GM23248 (cell line): ENCODE measurements around the gene FAM89B. TPM values are rescaled to one million over a fixed set of nuclear protein-coding genes. Genes with fewer than 3 reads are reported as not detected.
"Not testable (repeated sequence)": the region's sequence is repeated elsewhere in the genome, so short reads cannot be mapped to it uniquely, and the experiment has no call there.

Experiments
- DNase-seq: peaks from one replicate; pipeline ENCODE4 v3.0.0-alpha.2; 2015
- H2AFZ ChIP-seq: fragments of 200-600 bp; sonication (generic); 2 replicates; pipeline ENCODE4 v1.6.1; 2016; ENCODE audit warnings: antibody characterized with exemption
- H3F3A ChIP-seq: fragments of 200-600 bp; sonication (generic); 2 replicates; pipeline ENCODE4 v1.6.1; 2016; ENCODE audit warnings: mild to moderate bottlenecking, antibody characterized with exemption, mixed run types; ENCODE audit not compliant: insufficient read depth
- H3K27ac ChIP-seq: fragments of 200-600 bp; sonication (generic); 2 replicates; pipeline ENCODE4 v1.5.1; 2016; ENCODE audit warnings: mild to moderate bottlenecking
- H3K27me3 ChIP-seq: fragments of 200-600 bp; sonication (generic); replicated peaks from 2 replicates; pipeline ENCODE4 v1.6.1; 2016; ENCODE audit warnings: mild to moderate bottlenecking; ENCODE audit not compliant: insufficient read depth
- H3K36me3 ChIP-seq: fragments of 200-600 bp; sonication (generic); 2 replicates; pipeline ENCODE4 v1.6.1; 2016; ENCODE audit warnings: low read depth, mild to moderate bottlenecking
- H3K4me1 ChIP-seq: fragments of 200-600 bp; sonication (generic); 2 replicates; pipeline ENCODE4 v1.6.1; 2016; ENCODE audit warnings: mild to moderate bottlenecking; ENCODE audit not compliant: insufficient read depth
- H3K4me2 ChIP-seq: fragments of 200-600 bp; sonication (generic); one replicate; pipeline ENCODE4 v1.6.1; 2016; ENCODE audit warnings: mild to moderate bottlenecking; ENCODE audit not compliant: unreplicated experiment
- H3K4me3 ChIP-seq: fragments of 200-600 bp; sonication (generic); 2 replicates; pipeline ENCODE4 v1.5.1; 2016; ENCODE audit warnings: mild to moderate bottlenecking
- H3K79me2 ChIP-seq: fragments of 200-600 bp; sonication (generic); 2 replicates; pipeline ENCODE4 v1.6.1; 2016; ENCODE audit warnings: mild to moderate bottlenecking; ENCODE audit not compliant: insufficient read depth
- H3K9ac ChIP-seq: fragments of 200-600 bp; sonication (generic); 2 replicates; pipeline ENCODE4 v1.6.1; 2016; ENCODE audit warnings: mild to moderate bottlenecking
- H3K9me2 ChIP-seq: fragments of 200-600 bp; sonication (generic); 2 replicates; pipeline ENCODE4 v1.6.1; 2016; ENCODE audit warnings: mixed run types, mild to moderate bottlenecking, moderate library complexity; ENCODE audit not compliant: insufficient read depth
- H3K9me3 ChIP-seq: fragments of 200-600 bp; sonication (generic); one replicate; pipeline ENCODE4 v1.6.1; 2017; ENCODE audit warnings: low read depth
- H4K20me1 ChIP-seq: fragments of 200-600 bp; sonication (generic); 2 replicates; pipeline ENCODE4 v1.6.0; 2016; ENCODE audit not compliant: insufficient read depth
- EZH2 ChIP-seq: fragments of 200-600 bp; sonication (generic); IDR thresholded peaks from 2 replicates; pipeline ENCODE4 v1.6.1; 2018; ENCODE audit warnings: antibody characterized with exemption, mild to moderate bottlenecking; ENCODE audit not compliant: insufficient read depth, poor library complexity, severe bottlenecking
- EZH2phosphoT487 ChIP-seq: fragments of 200-600 bp; sonication (generic); IDR thresholded peaks from 2 replicates; pipeline ENCODE4 v1.6.1; 2018; ENCODE audit warnings: antibody characterized with exemption, moderate library complexity, mild to moderate bottlenecking, low read depth; ENCODE audit not compliant: insufficient read depth
- WGBS, 2 experiments: methylation state at CpG; one replicate each; pipeline ENCODE4 v1.1.6; 2015 to 2017; ENCODE audit warnings: low lambda C conversion rate in 2 of 2, low coverage in 1 of 2; ENCODE audit errors: missing lambda C conversion rate in 2 of 2; 5-methylcytosine and 5-hydroxymethylcytosine counted together
- in situ Hi-C: fragments of 300-500 bp; cut with MboI; formaldehyde crosslinking; loops from 2 replicates; pipeline ENCODE4 v1.15.0; 2020
- polyA plus RNA-seq: library from polyadenylated mRNA; unstranded; fragments of >200 nt; fragmentation: Nextera tagmentation; extraction: Ambion mirVana; gene quantifications from 2 replicates; pipeline ENCODE4 v1.2.1, GENCODE V29; 2016
- total RNA-seq: library from RNA; depleted of rRNA; stranded (reverse); fragments of >200 nt; shearing (Covaris generic); gene quantifications from 2 replicates; pipeline ENCODE4 v1.2.3, GENCODE V29; 2014; rRNA removed

Gene FAM89B
- total RNA-seq (41.2 and 67.0 TPM in 2 replicates), polyA plus RNA-seq (73.1 and 76.3 TPM in 2 replicates)

DNA sequence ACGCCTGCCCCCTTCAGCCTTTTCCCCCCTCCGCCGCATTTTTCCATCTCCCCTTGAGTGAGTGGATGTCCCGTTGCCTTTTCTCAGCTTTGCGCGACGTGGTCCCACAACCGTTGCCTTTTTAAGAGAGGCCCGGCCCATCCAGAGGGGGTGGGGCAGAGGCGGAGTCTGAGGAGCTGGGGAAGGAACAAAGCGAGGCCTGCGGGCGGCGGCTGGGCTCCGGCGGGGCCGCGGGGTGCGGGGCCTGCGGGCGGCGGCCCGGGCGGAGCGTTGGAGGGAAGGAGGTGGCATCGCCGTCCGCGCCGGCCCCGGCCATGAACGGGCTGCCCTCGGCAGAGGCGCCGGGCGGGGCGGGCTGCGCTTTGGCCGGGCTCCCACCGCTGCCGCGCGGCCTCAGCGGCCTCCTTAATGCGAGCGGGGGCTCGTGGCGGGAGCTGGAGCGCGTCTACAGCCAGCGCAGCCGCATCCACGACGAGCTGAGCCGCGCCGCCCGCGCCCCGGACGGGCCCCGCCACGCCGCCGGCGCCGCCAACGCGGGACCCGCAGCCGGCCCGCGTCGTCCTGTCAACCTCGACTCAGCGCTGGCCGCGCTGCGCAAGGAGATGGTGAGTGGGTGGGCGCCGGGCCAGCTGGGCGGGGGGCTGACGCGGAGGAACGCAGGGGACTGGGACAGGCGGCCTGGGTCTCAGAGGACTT is at the start of gene FAM89B:
Gene FAM89B, plus strand, starts transcription at position 183 of the 696 bp plus-strand sequence. Its CDS starts 132 bp downstream, at position 315.
- H4K20me1 ChIP-seq, result no peaks in the 10 kb centered on the region
- TF ChIP-seq EZH2 (no peak), EZH2phosphoT487 (no peak)
- peak within 1 kb of the TSS; percentile 92 for H3K9ac ChIP-seq
- in situ Hi-C loops, result no loop called here
- H3K9me3 ChIP-seq, result no peaks in the 10 kb centered on the region
- H3K27ac ChIP-seq, result peak within 1 kb of the TSS; percentile 72
- H3K4me2 ChIP-seq, result peak within 1 kb of the TSS; percentile 80
- H3K4me3 ChIP-seq, result peak within 1 kb of the TSS; percentile 92
- peaks cover 59% of the 10 kb centered on the region for H3K79me2 ChIP-seq
- peaks cover 20% of the 10 kb centered on the region for H3F3A ChIP-seq
- peaks cover 43% of the 10 kb centered on the region for H3K4me1 ChIP-seq
- WGBS, 2 experiments, result 1 to 2% methylated on average over 51 to 71 of the region's 86 CpGs
- peak; percentile 90 for DNase-seq
- no peaks in the 10 kb centered on the region for H3K27me3 ChIP-seq
- H2AFZ ChIP-seq, result no peak within 1 kb of the TSS
- no peaks in the 10 kb centered on the region for H3K9me2 ChIP-seq
- H3K36me3 ChIP-seq, result no peaks in the 10 kb centered on the region

DNA sequence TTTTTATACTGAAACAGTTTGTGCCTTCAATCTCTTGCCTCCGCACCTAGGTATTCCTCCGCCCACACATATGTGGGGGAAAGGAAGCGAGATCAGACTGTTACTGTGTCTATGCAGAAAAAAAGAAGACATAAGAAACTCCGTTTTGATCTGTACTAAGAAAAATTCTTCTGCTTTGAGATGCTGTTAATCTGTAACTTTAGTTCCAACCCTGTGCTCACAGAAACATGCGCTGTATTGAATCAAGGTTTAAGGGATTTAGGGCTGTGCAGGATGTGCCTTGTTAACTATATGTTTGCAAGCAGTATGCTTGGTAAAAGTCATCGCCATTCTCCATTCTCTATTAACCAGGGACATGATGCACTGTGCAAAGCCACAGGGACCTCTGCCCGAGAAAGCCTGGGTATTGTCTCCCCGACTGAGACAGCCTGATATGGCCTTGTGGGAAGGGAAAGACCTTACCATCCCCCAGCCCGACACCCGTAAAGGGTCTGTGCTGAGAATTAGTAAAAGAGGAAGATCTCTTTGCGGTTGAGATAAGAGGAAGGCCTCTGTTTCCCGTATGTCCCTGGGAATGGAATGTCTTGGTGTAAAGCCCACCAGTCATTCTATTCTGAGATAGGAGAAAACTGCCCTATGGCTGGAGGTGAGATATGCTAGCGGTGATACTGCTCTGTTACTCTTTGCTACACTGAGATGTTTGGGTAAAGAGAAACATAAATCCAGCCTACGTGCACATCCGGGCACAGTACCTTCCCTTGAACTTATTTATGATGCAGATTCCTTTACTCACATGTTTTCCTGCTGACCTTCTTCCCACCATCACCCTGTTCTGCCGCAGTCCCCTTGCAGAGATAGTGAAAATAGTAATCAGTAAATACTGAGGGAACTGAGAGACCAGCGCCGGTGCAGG is 49.4 kb upstream of the FAM89B start:
- H4K20me1 ChIP-seq, in situ Hi-C loops, H3K4me2 ChIP-seq, H3F3A ChIP-seq, DNase-seq, H3K9me2 ChIP-seq, H3K27ac ChIP-seq, H3K27me3 ChIP-seq, H3K9ac ChIP-seq, H3K4me3 ChIP-seq, H3K9me3 ChIP-seq, H2AFZ ChIP-seq: not testable (repeated sequence)
- peaks cover 18% of the 10 kb centered on the region for H3K4me1 ChIP-seq
- WGBS, 2 experiments, result 96 to 98% methylated on average over 18 of the region's 18 CpGs
- H3K79me2 ChIP-seq, result peaks cover 31% of the 10 kb centered on the region
- H3K36me3 ChIP-seq, result peaks cover 12% of the 10 kb centered on the region

DNA sequence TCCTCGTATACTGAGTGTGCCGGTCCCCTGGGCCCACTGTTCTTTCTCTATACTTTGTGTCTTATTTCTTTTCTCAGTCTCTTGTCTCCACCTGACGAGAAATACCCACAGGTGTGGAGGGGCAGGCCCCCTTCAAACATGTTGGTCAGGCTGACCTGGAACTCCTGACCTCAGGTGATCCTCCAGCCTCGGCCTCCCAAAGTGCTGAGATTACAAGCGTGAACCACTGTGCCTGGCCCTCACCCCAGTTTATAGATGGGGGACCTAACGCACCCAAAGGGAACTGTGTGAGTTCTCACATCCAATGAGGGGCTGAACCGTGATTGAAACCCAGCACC is 48.7 kb upstream of the FAM89B start:
- H3K9me2 ChIP-seq, H3K9me3 ChIP-seq, H3F3A ChIP-seq, H4K20me1 ChIP-seq, H2AFZ ChIP-seq, H3K4me2 ChIP-seq, H3K9ac ChIP-seq, DNase-seq, H3K27ac ChIP-seq, H3K4me3 ChIP-seq, in situ Hi-C loops, H3K27me3 ChIP-seq: not testable (repeated sequence)
- 97 to 98% methylated on average over 7 of the region's 7 CpGs for WGBS, 2 experiments
- peaks cover 37% of the 10 kb centered on the region for H3K79me2 ChIP-seq
- H3K36me3 ChIP-seq, result peaks cover 15% of the 10 kb centered on the region
- H3K4me1 ChIP-seq, result peaks cover 18% of the 10 kb centered on the region

DNA sequence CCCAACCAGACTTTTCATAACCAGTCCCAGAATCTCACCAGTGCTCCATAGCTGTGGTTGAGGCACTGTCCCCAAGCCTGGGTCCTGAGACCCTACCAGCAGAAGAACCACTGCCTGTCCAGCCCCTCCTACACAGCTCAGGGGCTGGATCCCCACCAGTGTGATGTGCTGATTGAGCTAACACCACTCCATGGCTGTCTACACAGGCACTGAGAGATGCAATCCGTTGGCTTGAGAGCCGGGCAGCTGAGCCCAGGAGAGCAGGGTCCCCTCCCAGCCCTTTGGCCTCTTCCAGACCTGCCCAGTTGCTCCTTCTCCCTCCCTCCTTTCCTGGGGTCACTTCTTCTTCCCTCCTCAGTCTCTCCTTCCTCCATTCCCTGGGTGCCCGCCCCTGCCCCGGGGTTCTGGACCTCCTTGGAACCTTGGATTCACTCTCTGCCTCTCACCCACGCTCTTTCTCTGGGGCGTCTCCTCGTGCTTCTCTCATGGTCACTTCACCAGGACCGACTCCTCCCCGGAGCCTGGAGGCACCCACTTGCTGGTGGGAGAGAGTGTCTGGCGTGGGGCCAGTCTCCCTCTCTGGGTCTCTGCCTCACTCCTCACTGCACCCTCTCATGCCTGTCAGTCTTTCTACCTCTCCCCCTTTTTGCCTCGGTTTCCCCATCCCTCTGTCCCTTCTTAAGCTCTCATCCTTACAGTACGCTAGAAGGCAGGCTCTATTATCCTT is 48.2 kb upstream of the FAM89B start:
- H3F3A ChIP-seq, result 0 out of 2 replicates have a peak, but pooled peaks cover 4% of the 10 kb centered on the region
- H3K27ac ChIP-seq, result peak overlapping the region; percentile 65
- H3K27me3 ChIP-seq, result no peaks in the 10 kb centered on the region
- peak overlapping the region; percentile 70 for H3K9ac ChIP-seq
- no peaks in the 10 kb centered on the region for H4K20me1 ChIP-seq
- peaks cover 18% of the 10 kb centered on the region for H3K4me1 ChIP-seq
- peak overlapping the region; percentile 68 for H3K4me3 ChIP-seq
- in situ Hi-C loops, result no loop called here
- WGBS, 2 experiments, result 6 to 12% methylated on average over 12 of the region's 12 CpGs
- TF ChIP-seq EZH2phosphoT487 (no peak), EZH2 (no peak)
- peak overlapping the region; percentile 96 for H2AFZ ChIP-seq
- no peaks in the 10 kb centered on the region for H3K9me2 ChIP-seq
- peak; percentile 71 for DNase-seq
- H3K9me3 ChIP-seq, result no peaks in the 10 kb centered on the region
- H3K36me3 ChIP-seq, result peaks cover 16% of the 10 kb centered on the region
- H3K79me2 ChIP-seq, result peaks cover 43% of the 10 kb centered on the region
- H3K4me2 ChIP-seq, result peak overlapping the region; percentile 73
